Natural killer cell treated with Interleukin-12 subunit alpha and Interleukin-12 subunit beta and Interleukin-15 and Interleukin-18, amount 100 ng/mL, for 72 hours (primary cell): ENCODE measurements around the gene SLC9A9. TPM values are rescaled to one million over a fixed set of nuclear protein-coding genes. Genes with fewer than 3 reads are reported as not detected.

ENCODE experiments used
- ATAC-seq, 2 donors: fragments of 150-1000 bp; cut with Tn5 transposase in 1 of 2; sonication (Bioruptor Pico), chemical (Tn5 transposase) in 1 of 2; 2 replicates each; pipeline ENCODE4 v1.10.0; 2021
- DNase-seq: peaks from one replicate; pipeline ENCODE4 v3.0.0; 2022; ENCODE audit warnings: low spot score
- H3K27ac Mint-ChIP-seq, 2 donors: 1 replicate in 1 of 2; 2 replicates in 1 of 2; pipeline ENCODE4 v1.8.0; 2022; ENCODE audit warnings: mixed read lengths in 2 of 2, mild to moderate bottlenecking in 1 of 2, moderate library complexity in 1 of 2
- H3K27me3 Mint-ChIP-seq, 2 donors: 1 replicate in 1 of 2; 2 replicates in 1 of 2; pipeline ENCODE4 v1.8.0; 2022; ENCODE audit warnings: mixed read lengths in 2 of 2
- H3K36me3 Mint-ChIP-seq: one replicate; pipeline ENCODE4 v1.8.0; 2022; ENCODE audit warnings: mixed read lengths
- H3K4me1 Mint-ChIP-seq, 2 donors: 1 replicate in 1 of 2; 2 replicates in 1 of 2; pipeline ENCODE4 v1.8.0; 2022; ENCODE audit warnings: low read depth in 2 of 2, mixed read lengths in 2 of 2, mild to moderate bottlenecking in 1 of 2
- H3K4me3 Mint-ChIP-seq: one replicate; pipeline ENCODE4 v1.8.0; 2022; ENCODE audit warnings: mixed read lengths
- H3K9me3 Mint-ChIP-seq: 2 replicates; pipeline ENCODE4 v1.8.0; 2022; ENCODE audit warnings: mixed read lengths
- total RNA-seq, 2 donors: library from RNA; stranded (reverse); gene quantifications; one replicate each; pipeline ENCODE4 v1.2.3, GENCODE V29; 2022

SLC9A9 gene
- total RNA-seq, 2 donors from 2014 or later = 11.0 to 11.9 TPM

GRCh38 chr3:143348486-143349327 is 499.6 kb downstream of the SLC9A9 start:
- H3K27me3 Mint-ChIP-seq = no peaks in the 10 kb centered on the region
- peaks cover 6% of the 10 kb centered on the region for H3K36me3 Mint-ChIP-seq
- H3K4me3 Mint-ChIP-seq = no peak overlapping the region
- H3K9me3 Mint-ChIP-seq = peaks cover 5% of the 10 kb centered on the region
- peaks cover 34 to 35% of the 10 kb centered on the region in 2 donors for H3K4me1 Mint-ChIP-seq
- no peak for ATAC-seq
- H3K27ac Mint-ChIP-seq = no peak overlapping the region
- no peak for DNase-seq

GRCh38 chr3:143344516-143345165 is 503.6 kb downstream of the SLC9A9 start:
- no peaks in the 10 kb centered on the region for H3K27me3 Mint-ChIP-seq
- no peak for DNase-seq
- ATAC-seq = no peak
- peaks cover 6% of the 10 kb centered on the region for H3K36me3 Mint-ChIP-seq
- H3K27ac Mint-ChIP-seq = peak overlapping the region; percentile 69 to 80
- peaks cover 33 to 35% of the 10 kb centered on the region in 2 donors for H3K4me1 Mint-ChIP-seq
- peaks cover 5% of the 10 kb centered on the region for H3K9me3 Mint-ChIP-seq
- H3K4me3 Mint-ChIP-seq = peak overlapping the region; percentile 62

- ATAC-seq = no peak
- Mint-ChIP-seq H3K36me3 (peaks cover 6% of the 10 kb centered on the region), H3K27ac (peak overlapping the region in 1 of 2 donors; percentile 80), H3K27me3 (no peaks in the 10 kb centered on the region), H3K4me1 (peaks cover 31 to 33% of the 10 kb centered on the region in 2 donors), H3K4me3 (no peak overlapping the region), H3K9me3 (peaks cover 5% of the 10 kb centered on the region)
- DNase-seq = no peak
Measured at GRCh38 chr3:143343944-143344343, 504.3 kb downstream of the SLC9A9 start.

DNA sequence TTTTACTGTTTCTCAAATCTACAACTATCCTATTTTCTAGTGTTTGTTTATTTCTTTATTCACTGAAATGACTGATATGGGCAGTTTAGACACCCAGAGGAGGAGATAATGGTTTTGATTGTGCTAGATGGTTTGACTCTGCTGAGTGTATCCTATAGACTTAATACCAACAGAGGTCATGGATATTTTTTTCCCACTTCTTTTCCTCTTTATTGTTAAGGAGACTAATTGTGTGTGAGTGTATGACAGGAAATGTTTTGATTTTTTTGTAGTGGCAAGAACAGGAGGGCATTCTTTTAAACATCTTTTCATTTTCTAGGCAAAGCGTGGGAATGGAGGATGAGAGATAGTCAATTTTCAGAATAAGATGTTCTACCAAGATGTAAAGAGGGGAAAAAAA is 505.2 kb downstream of the SLC9A9 start:
- no peak for ATAC-seq
- no peaks in the 10 kb centered on the region for H3K27me3 Mint-ChIP-seq
- DNase-seq = no peak
- H3K4me3 Mint-ChIP-seq = peak overlapping the region; percentile 7
- peaks cover 5% of the 10 kb centered on the region for H3K9me3 Mint-ChIP-seq
- peaks cover 25 to 28% of the 10 kb centered on the region in 2 donors for H3K4me1 Mint-ChIP-seq
- H3K27ac Mint-ChIP-seq = peak overlapping the region; percentile 6 to 76
- peaks cover 6% of the 10 kb centered on the region for H3K36me3 Mint-ChIP-seq

GRCh38 chr3:143339451-143339850 is 508.8 kb downstream of the SLC9A9 start:
- ATAC-seq = no peak
- no peak overlapping the region for H3K4me3 Mint-ChIP-seq

GRCh38 chr3:143337387-143337786 is 510.9 kb downstream of the SLC9A9 start:
- H3K27me3 Mint-ChIP-seq = no peaks in the 10 kb centered on the region
- peaks cover 6% of the 10 kb centered on the region for H3K36me3 Mint-ChIP-seq
- ATAC-seq (no peak), DNase-seq (no peak)
- peaks cover 6 to 10% of the 10 kb centered on the region in 2 donors for H3K4me1 Mint-ChIP-seq
- no peaks in the 10 kb centered on the region for H3K9me3 Mint-ChIP-seq
- no peak overlapping the region for H3K4me3 Mint-ChIP-seq
- H3K27ac Mint-ChIP-seq = peak overlapping the region in 1 of 2 donors; percentile 64

More at GRCh38 chr3:143339451-143339850, 508.8 kb downstream of the SLC9A9 start:
- H3K36me3 Mint-ChIP-seq = peaks cover 6% of the 10 kb centered on the region
- H3K4me1 Mint-ChIP-seq = peaks cover 9 to 11% of the 10 kb centered on the region in 2 donors
- no peaks in the 10 kb centered on the region for H3K9me3 Mint-ChIP-seq
- H3K27me3 Mint-ChIP-seq = no peaks in the 10 kb centered on the region
- no peak for DNase-seq
- no peak overlapping the region for H3K27ac Mint-ChIP-seq

DNA sequence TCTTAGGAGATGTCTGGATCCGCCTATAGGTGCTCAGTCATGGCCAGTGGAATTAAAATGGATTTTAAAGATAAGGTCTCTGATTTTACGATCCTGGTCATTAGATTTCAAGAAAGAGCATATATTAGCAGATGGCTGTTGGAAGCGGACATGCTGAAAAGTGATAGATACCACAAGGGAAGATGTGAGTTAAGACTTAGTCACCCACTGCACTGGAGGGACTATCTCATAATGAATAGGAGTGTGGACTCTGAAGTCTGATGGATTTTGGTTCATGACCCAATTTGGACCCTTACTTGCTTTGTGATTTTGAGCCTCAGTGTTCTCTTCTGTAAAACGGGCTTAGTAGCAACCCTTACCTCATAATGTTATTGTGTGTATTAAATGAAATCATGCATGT is 514.0 kb downstream of the SLC9A9 start:
- Mint-ChIP-seq H3K27ac (no peak overlapping the region), H3K4me1 (peaks cover 6 to 10% of the 10 kb centered on the region in 2 donors), H3K9me3 (no peaks in the 10 kb centered on the region), H3K27me3 (no peaks in the 10 kb centered on the region), H3K36me3 (peaks cover 6% of the 10 kb centered on the region), H3K4me3 (no peak overlapping the region)
- no peak for ATAC-seq
- no peak for DNase-seq

GRCh38 chr3:143333367-143333766 is 514.9 kb downstream of the SLC9A9 start:
- H3K4me3 Mint-ChIP-seq = no peak overlapping the region
- DNase-seq (no peak), ATAC-seq (no peak)
- H3K27ac Mint-ChIP-seq = no peak overlapping the region
- no peaks in the 10 kb centered on the region for H3K9me3 Mint-ChIP-seq
- H3K4me1 Mint-ChIP-seq = peaks cover 6 to 14% of the 10 kb centered on the region in 2 donors
- H3K36me3 Mint-ChIP-seq = peaks cover 6% of the 10 kb centered on the region
- no peaks in the 10 kb centered on the region for H3K27me3 Mint-ChIP-seq

DNA sequence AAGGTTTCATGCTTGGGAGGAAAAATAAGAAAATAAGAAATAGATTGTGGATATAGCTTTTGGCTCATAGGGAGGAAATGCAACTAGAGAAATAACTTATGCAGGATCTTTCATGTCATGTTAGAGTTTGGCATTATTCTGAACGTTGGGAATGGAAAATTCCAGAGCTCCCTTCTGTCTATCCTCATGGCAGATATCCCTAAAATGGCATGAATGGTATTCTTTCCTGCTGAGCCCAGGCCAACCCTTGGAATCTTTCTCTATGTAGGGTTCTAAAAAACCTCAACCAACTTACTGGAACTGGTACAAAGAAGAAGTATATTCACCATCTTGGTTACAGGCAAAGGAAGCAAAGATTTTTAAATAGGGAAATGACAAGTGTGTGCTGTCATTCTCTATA is 516.2 kb downstream of the SLC9A9 start:
- ATAC-seq (no peak), DNase-seq (no peak)
- Mint-ChIP-seq H3K9me3 (no peaks in the 10 kb centered on the region), H3K27ac (no peak overlapping the region), H3K27me3 (no peaks in the 10 kb centered on the region), H3K4me3 (no peak overlapping the region), H3K4me1 (peaks cover 12 to 19% of the 10 kb centered on the region in 2 donors), H3K36me3 (peaks cover 6% of the 10 kb centered on the region)

DNA sequence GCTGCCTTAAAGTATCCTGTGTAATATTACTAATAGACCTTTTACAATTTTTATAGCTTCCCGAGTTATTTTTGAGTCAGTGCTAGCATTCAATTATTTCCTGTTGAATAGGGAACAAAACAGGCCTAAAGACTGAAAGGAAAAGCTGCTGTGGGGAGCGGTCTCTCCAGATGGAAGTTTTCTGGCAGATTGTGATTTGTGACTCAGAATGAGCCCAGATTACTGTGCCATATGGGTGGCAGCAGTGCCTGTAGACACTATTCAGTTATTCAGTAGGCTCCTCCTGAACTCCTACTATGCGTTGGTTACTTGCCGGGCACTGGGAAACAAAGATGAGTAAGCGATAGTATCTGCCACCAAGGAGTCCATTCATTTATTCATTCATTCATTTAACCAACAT is 516.9 kb downstream of the SLC9A9 start:
- Mint-ChIP-seq H3K36me3 (peaks cover 6% of the 10 kb centered on the region), H3K9me3 (peaks cover 4% of the 10 kb centered on the region), H3K27me3 (no peaks in the 10 kb centered on the region), H3K27ac (no peak overlapping the region), H3K4me1 (peaks cover 17 to 25% of the 10 kb centered on the region in 2 donors), H3K4me3 (no peak overlapping the region)
- DNase-seq (no peak), ATAC-seq (no peak)

- DNase-seq (no peak), ATAC-seq (no peak)
- H3K27me3 Mint-ChIP-seq = no peaks in the 10 kb centered on the region
- H3K4me1 Mint-ChIP-seq = peaks cover 21 to 29% of the 10 kb centered on the region in 2 donors
- peaks cover 6% of the 10 kb centered on the region for H3K36me3 Mint-ChIP-seq
- peaks cover 4% of the 10 kb centered on the region for H3K9me3 Mint-ChIP-seq
- H3K4me3 Mint-ChIP-seq = no peak overlapping the region
- peak overlapping the region in 1 of 2 donors; percentile 47 for H3K27ac Mint-ChIP-seq
Measured at GRCh38 chr3:143330296-143330868, 517.9 kb downstream of the SLC9A9 start.

GRCh38 chr3:143329567-143330211 is 518.6 kb downstream of the SLC9A9 start:
- ATAC-seq = no peak
- peaks cover 26 to 29% of the 10 kb centered on the region in 2 donors for H3K4me1 Mint-ChIP-seq
- H3K27me3 Mint-ChIP-seq = no peaks in the 10 kb centered on the region
- DNase-seq = no peak
- H3K27ac Mint-ChIP-seq = peak overlapping the region in 1 of 2 donors; percentile 47
- H3K4me3 Mint-ChIP-seq = no peak overlapping the region
- peaks cover 6% of the 10 kb centered on the region for H3K36me3 Mint-ChIP-seq
- H3K9me3 Mint-ChIP-seq = peaks cover 4% of the 10 kb centered on the region

DNA sequence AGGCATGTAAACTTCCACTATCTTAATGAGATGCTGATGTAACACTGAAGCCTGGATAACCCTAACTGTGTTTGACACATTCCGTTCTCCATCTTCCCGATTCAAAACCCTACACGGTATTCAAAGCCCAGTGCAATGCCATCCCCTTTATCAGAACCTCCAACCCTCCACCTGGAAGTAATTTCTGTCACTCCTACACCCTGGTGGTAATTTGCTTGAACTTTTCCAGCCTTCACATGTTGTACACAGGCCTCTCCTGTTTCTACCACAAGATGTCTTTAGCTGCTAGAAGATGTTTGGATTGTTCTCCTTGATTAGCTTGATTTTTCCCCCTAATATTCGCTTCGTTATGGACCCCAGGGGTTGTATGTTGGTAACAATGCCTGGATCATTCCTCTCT is 519.8 kb downstream of the SLC9A9 start:
- peaks cover 5% of the 10 kb centered on the region for H3K36me3 Mint-ChIP-seq
- H3K4me3 Mint-ChIP-seq = no peak overlapping the region
- ATAC-seq = no peak
- no peak for DNase-seq
- H3K4me1 Mint-ChIP-seq = peaks cover 26% of the 10 kb centered on the region in 2 donors
- H3K27ac Mint-ChIP-seq = no peak overlapping the region
- peaks cover 4% of the 10 kb centered on the region for H3K9me3 Mint-ChIP-seq
- H3K27me3 Mint-ChIP-seq = no peaks in the 10 kb centered on the region
